GM18508 (cell line): ENCODE measurements around the gene GPR78.

Experiments
- ATAC-seq: cut with Tn5 transposase; IDR thresholded peaks from one replicate; pipeline ENCODE4 v1.9.1; 2021; ENCODE audit warnings: moderate number of reproducible peaks; ENCODE audit not compliant: insufficient read depth, unreplicated experiment

Gene GPR78

GRCh38 chr4:8597319-8597718 is 17.1 kb downstream of the GPR78 start:
- no peak for ATAC-seq

- ATAC-seq: no peak
These were observed 17.6 kb downstream of the GPR78 start for GRCh38 chr4:8597791-8598190.

GRCh38 chr4:8598391-8599090 is 18.3 kb downstream of the GPR78 start:
- ATAC-seq: no peak

- no peak for ATAC-seq
These were observed 18.9 kb downstream of the GPR78 start for GRCh38 chr4:8599091-8599460.

GRCh38 chr4:8599657-8600056 is 19.5 kb downstream of the GPR78 start:
- no peak for ATAC-seq

GRCh38 chr4:8600266-8600665 is 20.1 kb downstream of the GPR78 start:
- ATAC-seq: no peak

- ATAC-seq: no peak
These were observed 20.5 kb downstream of the GPR78 start for GRCh38 chr4:8600686-8601085.

GRCh38 chr4:8601086-8601485 is 20.9 kb downstream of the GPR78 start:
- no peak for ATAC-seq

GRCh38 chr4:8601556-8601955 is 21.4 kb downstream of the GPR78 start:
- ATAC-seq: no peak

GRCh38 chr4:8602686-8603430 is 22.7 kb downstream of the GPR78 start:
- ATAC-seq: no peak

- no peak for ATAC-seq
These were observed 23.7 kb downstream of the GPR78 start for GRCh38 chr4:8603931-8604330.

GRCh38 chr4:8605289-8605688 is 25.1 kb downstream of the GPR78 start:
- no peak for ATAC-seq

- ATAC-seq: no peak
These were observed 26.3 kb downstream of the GPR78 start for GRCh38 chr4:8606476-8606875.

GRCh38 chr4:8606966-8607365 is 26.8 kb downstream of the GPR78 start:
- no peak for ATAC-seq

- ATAC-seq: no peak
These were observed 27.6 kb downstream of the GPR78 start for GRCh38 chr4:8607603-8608481.

- ATAC-seq: no peak
These were observed 28.7 kb downstream of the GPR78 start for GRCh38 chr4:8608714-8609391.

GRCh38 chr4:8609406-8609805 is 29.2 kb downstream of the GPR78 start:
- no peak for ATAC-seq

- no peak for ATAC-seq
These were observed 29.7 kb downstream of the GPR78 start for GRCh38 chr4:8609824-8610350.

GRCh38 chr4:8610858-8611616 is 30.8 kb downstream of the GPR78 start:
- no peak for ATAC-seq

- ATAC-seq: no peak
These were observed 32.5 kb downstream of the GPR78 start for GRCh38 chr4:8612646-8613045.
